ENCODE measurements around the gene TTYH1.
"Not testable (repeated sequence)": the region's sequence is repeated elsewhere in the genome, so short reads cannot be mapped to it uniquely, and the experiment has no call there.

Gene TTYH1

GRCh38 chr19:54446349-54446748 lies 31.1 kb downstream of the TTYH1 start:
- not testable (repeated sequence) for DNase-seq

DNA sequence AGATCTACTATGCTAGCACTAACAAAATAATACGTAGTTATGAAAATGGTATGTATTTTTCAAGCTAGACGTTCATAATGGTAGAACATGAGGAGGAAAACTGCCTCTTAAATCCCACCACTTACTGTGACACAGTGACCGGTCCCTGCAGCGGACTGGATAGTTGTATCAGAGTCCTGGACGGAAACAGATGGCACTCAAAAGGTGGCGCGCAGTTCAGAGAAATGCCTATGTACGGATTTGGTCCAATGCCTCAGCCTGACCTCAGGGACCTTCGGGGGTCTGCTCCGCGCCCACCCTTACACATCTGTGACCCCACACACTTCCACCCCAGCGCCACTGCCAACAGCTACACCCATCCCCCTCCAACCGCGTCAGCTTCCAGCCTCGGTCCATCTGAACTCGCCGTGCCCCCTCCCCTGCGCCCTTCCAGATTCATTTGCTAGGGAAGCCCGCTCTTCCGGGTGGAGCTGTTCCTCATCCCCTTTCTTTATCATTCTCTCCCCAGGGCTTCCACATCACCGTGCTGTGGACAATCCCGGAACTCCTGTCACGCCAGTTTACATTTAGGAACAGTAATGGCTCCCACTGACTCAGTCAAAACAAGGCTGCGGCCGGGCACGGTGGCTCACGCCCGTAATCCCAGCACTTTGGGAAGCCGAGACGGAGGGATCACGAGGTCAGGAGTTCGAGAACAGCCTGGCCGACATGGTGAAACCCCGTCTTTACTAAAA lies 32.9 kb downstream of the TTYH1 start:
- DNase-seq = peak; percentile 2

DNA sequence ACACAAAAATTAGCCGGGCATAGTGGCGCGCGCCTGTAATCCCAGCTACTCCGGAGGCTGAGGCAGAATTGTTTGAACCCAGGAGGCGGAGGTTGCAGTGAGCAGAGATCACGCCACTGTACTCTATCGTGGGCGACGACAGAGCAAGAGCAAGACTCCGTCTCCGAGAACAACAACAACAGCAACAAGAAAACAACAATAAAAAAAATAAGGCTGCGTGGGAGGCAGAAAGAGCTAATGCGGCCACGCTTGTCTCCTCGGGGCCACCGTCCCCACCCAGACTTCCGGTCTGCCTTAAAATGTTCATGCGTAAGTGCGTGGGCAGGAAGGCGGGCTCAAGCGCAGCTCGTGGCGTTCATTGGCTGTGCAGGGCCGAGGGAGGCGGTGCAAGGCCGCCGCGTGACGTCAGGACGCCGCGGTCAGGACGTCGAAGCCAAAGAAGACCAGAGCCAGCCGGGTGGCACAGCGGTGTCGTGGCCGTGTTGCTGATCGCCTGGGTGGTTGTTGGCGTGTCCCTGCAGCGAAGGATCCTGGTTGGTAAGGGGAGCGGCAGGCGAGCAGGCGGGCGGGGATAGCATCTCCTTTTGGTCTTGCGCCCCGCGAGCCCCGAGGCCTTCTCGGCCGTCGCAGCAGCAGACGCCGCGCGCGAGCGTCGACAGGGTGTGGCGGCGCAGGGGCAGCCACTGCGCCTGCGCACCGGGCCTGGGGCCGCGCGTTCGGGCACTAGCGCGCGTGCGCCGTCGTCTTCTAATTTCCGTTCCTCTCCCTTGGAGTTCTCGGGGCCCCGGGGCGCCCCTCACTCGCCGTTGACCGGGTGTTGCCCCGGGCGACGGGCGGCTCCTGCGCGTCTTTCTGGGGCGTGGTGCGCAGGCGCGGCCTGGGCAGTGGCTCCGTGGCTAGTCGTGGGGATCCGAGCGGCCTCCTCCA lies 33.8 kb downstream of the TTYH1 start, which contains the start of gene LENG8:
TSS of gene LENG8 (plus strand) at position 426 of the 927 bp plus-strand sequence. CDS start 2,146 bp downstream, outside the sequence.
- peak; percentile 93 for DNase-seq

DNA sequence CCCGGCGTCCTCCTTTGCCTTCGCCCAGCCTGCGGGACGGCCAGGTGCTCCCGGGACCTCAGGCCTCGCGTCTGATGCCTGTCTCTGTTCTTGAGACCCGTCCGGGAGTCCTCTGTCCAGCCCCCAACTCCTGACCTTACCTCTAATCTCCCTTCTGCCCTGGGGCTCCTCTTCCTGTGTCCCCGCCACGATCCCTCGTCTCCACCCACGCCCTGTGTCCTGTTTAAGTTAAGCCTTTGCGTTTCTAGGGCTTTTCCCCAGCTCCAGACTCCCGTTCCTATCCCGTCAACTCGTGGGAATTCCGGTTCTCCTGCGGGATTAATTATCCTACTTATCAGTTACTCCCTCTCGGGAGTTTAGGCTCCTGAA lies 34.4 kb downstream of the TTYH1 start:
- DNase-seq = no peak

DNA sequence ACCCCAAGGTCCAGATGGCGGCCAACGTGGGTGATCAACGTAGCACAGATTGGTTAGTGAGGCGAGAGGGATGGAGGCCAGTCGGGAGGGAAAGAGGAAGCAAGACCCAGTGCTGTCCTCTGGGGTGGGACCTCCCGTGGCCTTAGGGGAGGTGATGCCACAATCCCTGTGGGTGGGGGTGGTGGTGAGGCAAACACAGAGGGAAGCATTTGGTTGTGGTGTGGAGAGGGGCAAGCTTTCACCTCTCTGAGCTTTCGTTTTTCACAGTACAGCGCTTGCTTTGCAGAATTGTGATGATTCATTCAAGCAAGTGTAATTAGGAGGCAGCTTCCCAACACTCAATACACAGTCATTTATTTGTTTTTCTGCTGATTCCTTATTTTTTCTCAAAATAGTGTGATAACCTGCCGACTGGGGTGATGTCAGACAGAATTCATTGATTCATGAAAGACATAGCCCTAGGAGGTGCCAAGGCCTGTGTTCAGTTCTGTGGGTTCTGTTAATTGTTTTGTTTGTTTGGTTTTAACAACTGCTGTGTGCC lies 36.1 kb downstream of the TTYH1 start:
- DNase-seq = no peak

GRCh38 chr19:54451997-54452396 lies 36.7 kb downstream of the TTYH1 start:
- no peak for DNase-seq

DNA sequence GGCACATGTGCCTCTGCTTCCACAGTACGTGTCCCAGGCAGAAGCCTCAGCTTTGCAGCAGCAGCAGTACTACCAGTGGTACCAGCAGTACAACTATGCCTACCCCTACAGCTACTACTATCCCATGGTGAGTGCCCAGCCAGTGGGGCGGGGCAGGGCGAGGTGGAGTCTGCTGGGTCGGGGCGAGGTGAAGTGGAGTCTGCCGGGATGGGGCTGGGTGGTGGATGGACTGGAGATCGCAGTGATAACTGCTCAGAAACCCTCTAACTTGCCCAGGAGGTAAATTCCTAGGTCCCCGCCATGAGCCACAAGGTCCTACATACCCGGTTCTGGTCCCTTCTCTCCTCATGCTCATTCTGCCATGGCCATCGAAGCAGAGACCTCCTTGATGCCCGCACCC lies 37.4 kb downstream of the TTYH1 start:
- DNase-seq = no peak

DNA sequence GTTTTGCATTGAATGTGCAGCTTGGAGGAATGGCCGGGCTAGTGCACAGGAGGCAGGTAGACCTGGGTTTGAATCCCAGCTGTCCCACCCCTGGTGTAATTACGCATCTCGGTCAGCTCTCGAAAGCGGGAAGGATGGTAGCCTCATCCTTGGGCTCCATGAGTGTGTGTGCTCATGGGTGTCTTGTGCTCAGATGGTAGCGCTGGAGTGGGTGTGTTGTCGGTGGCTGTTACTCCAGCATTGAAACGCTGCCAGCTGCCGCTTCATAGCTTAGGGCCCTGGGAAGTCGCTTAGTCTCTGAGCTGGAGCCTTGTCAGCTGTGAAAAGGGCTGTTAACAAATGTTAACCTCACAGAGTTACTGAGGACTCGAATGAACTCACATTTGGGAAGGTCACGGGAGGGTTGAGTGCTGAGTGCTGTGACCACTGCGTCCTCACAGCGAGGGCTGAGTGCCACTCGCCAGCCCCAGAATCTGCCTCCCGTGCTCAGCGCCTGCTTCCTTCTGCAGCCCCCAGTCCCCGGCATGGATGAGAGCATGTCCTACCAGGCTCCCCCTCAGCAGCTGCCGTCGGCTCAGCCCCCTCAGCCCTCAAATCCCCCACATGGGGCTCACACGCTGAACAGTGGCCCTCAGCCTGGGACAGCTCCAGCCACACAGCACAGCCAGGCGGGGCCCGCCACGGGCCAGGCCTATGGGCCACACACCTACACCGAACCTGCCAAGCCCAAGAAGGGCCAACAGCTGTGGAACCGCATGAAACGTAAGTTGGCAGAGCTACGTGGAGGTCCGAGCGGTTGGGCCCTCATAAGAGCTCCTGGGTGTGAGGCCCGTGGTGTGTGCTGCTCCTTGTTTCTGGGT lies 38.9 kb downstream of the TTYH1 start:
- DNase-seq = no peak

- DNase-seq = no peak
Observed at GRCh38 chr19:54454781-54455675, 39.8 kb downstream of the TTYH1 start.

GRCh38 chr19:54455786-54456422 lies 40.6 kb downstream of the TTYH1 start:
- DNase-seq = no peak

GRCh38 chr19:54456423-54457373 lies 41.4 kb downstream of the TTYH1 start:
- DNase-seq = no peak

- DNase-seq = no peak
Observed at GRCh38 chr19:54457773-54458647, 42.7 kb downstream of the TTYH1 start.

GRCh38 chr19:54458648-54459281 lies 43.5 kb downstream of the TTYH1 start:
- DNase-seq = no peak

- no peak for DNase-seq
Observed at GRCh38 chr19:54459282-54460229, 44.3 kb downstream of the TTYH1 start.

DNA sequence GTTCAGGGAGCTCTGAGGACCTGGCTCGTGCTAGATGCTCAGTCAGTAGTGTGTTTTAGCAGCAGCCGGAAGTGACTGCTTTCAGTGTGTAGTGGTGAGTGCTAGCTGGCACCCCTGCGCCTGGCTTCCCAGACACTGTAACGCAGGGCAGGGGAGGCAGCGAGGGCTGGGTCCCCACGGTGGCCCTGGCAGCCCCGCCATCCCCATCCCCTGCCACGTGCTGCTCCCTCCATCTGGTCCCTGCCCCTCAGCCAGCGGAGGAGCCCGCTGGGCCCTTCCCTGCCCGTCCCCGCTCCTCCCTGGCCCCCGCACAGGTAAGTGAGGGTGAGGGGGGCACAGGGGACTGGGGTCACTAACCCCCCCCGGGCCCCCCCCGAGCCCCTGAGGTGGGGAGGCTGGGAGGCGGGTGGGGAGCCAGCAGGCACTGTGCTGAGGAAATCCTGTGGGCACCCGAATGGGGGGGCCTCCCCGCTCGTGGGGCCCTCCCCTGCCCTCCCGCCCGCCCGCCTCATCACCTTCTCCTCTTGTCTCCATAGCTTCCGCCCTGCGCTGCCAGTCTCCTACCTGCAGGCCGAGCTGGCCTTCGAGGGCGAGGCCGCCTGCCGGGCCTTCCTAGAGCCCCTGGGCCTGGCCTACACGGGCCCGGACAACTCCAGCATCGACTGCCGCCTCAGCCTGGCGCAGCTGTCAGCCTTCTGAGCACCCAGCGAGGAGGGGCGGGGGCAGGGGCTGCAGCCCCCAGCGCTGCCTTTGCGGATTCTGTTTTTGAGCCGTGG lies 45.2 kb downstream of the TTYH1 start:
- DNase-seq = no peak

- no peak for DNase-seq
Observed at GRCh38 chr19:54461210-54461609, 45.9 kb downstream of the TTYH1 start.

Data from NCI-H345 (cell line).